Measurements from ENCODE around the gene PUSL1. TPM values are rescaled to one million over a fixed set of nuclear protein-coding genes. Genes with fewer than 3 reads are reported as not detected.

Gene PUSL1
- total RNA-seq, 1 donor = 29.3 TPM

DNA sequence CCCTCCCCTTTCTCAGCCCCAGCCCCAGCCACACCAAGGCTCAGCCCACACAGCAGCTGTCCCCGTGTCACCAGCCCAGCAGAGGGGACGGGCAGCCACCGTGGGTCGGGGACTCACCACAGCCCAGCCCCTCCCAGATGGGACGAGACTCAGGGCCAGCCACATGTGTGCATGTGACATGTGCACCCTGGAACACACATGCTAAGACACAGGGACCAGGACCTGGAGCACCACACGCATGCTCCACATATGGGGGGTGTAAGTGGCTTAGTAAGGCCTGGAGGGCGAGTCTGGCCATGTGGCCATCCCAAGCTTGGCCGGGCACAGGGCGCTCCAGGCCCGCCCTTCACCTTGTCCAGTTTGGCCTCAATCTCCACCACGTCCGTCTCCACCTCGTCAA lies 4.7 kb upstream of the PUSL1 start:
- Histone ChIP-seq H3K9me3 (ENCODE audit: low read depth, low read length) (no peaks in the 10 kb centered on the region), H3K4me3 (ENCODE audit: insufficient read depth, low read length) (no peak overlapping the region), H2AFZ (ENCODE audit: low read length) (no peak overlapping the region), H3K27ac (ENCODE audit: low read depth, low read length) (no peak overlapping the region), H4K20me1 (ENCODE audit: insufficient read depth, low read length) (peaks cover 61% of the 10 kb centered on the region), H3K4me2 (ENCODE audit: insufficient read depth, low read length) (no peak overlapping the region), H3K36me3 (ENCODE audit: insufficient read depth, low read length) (peaks cover 3% of the 10 kb centered on the region), H3K79me2 (ENCODE audit: insufficient read depth, low read length) (peaks cover 44% of the 10 kb centered on the region), H3K4me1 (ENCODE audit: insufficient read depth, low read length) (peaks cover 29% of the 10 kb centered on the region), H3K27me3 (ENCODE audit: insufficient read depth, low read length) (no peaks in the 10 kb centered on the region)
- TF ChIP-seq, protein P1, sequence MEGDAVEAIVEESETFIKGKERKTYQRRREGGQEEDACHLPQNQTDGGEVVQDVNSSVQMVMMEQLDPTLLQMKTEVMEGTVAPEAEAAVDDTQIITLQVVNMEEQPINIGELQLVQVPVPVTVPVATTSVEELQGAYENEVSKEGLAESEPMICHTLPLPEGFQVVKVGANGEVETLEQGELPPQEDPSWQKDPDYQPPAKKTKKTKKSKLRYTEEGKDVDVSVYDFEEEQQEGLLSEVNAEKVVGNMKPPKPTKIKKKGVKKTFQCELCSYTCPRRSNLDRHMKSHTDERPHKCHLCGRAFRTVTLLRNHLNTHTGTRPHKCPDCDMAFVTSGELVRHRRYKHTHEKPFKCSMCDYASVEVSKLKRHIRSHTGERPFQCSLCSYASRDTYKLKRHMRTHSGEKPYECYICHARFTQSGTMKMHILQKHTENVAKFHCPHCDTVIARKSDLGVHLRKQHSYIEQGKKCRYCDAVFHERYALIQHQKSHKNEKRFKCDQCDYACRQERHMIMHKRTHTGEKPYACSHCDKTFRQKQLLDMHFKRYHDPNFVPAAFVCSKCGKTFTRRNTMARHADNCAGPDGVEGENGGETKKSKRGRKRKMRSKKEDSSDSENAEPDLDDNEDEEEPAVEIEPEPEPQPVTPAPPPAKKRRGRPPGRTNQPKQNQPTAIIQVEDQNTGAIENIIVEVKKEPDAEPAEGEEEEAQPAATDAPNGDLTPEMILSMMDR (IDR thresholded peaks at IDR 0.05; ENCODE audit: extremely low read depth, low read depth, low read length) = no peak
- no peak for DNase-seq (ENCODE audit: insufficient read length, low spot score, missing footprints)

DNA sequence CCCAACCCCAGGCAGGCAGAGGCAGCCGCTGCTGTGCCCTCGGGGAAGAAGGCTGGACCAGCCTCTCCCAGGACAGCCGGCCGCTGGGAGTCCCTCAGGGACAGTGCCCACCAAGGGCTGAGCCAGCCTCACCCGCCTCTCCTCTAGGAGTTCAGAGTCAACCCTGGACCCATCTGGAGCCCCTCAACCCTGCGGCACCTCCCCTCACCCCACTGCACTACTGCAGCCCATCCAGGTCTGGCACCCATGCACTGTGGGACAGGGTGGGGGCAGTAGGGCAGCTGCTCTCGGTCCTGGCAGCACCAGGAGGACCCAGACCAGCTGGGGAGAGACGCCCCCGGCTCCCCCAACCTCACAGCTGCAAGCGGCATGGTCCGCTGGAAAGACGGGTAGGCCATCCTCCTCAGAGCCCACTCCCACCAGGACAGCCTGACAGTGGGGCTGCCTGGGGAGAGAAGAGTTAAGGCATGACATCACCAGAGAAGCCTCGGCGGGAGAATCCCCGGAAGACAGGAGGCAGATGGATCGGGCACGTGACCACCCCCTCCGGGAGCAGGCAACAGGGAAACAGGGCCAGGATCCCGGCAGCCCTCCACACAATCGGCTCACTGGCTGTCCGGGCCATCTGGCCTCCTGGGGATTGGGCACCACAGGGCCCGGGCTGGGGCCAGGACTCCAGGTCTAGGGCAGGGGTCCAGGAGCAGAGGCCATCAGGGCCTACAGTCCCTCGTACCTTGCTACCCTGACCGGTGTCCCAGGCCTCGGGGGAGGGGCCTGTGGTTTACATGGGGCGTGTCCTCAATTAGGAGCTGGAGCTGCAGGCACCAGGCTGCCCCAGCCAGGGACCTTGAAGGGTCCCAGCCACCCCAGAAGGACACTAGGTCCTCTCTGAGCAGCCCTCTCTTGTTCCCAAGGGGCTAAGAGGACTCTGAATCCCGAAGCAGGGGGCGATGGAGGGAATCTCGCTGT lies 3.8 kb upstream of the PUSL1 start:
- H3K27ac ChIP-seq (ENCODE audit: low read depth, low read length) = peak overlapping the region; percentile 60
- peak overlapping the region; percentile 86 for H3K4me3 ChIP-seq (ENCODE audit: insufficient read depth, low read length)
- peaks cover 34% of the 10 kb centered on the region for H3K4me1 ChIP-seq (ENCODE audit: insufficient read depth, low read length)
- no peaks in the 10 kb centered on the region for H3K9me3 ChIP-seq (ENCODE audit: low read depth, low read length)
- H3K79me2 ChIP-seq (ENCODE audit: insufficient read depth, low read length) = peaks cover 53% of the 10 kb centered on the region
- H3K4me2 ChIP-seq (ENCODE audit: insufficient read depth, low read length) = peak overlapping the region; percentile 89
- peaks cover 57% of the 10 kb centered on the region for H4K20me1 ChIP-seq (ENCODE audit: insufficient read depth, low read length)
- peak; percentile 98 for DNase-seq (ENCODE audit: insufficient read length, low spot score, missing footprints)
- no peak overlapping the region for H2AFZ ChIP-seq (ENCODE audit: low read length)
- peaks cover 3% of the 10 kb centered on the region for H3K36me3 ChIP-seq (ENCODE audit: insufficient read depth, low read length)
- TF ChIP-seq, protein P1 (IDR thresholded peaks at IDR 0.05; ENCODE audit: extremely low read depth, low read depth, low read length) = no peak
- no peaks in the 10 kb centered on the region for H3K27me3 ChIP-seq (ENCODE audit: insufficient read depth, low read length)

- no peaks in the 10 kb centered on the region for H3K27me3 ChIP-seq (ENCODE audit: insufficient read depth, low read length)
- H3K36me3 ChIP-seq (ENCODE audit: insufficient read depth, low read length) = peaks cover 8% of the 10 kb centered on the region
- H4K20me1 ChIP-seq (ENCODE audit: insufficient read depth, low read length) = peaks cover 57% of the 10 kb centered on the region
- peak; percentile 98 for DNase-seq (ENCODE audit: insufficient read length, low spot score, missing footprints)
- no peaks in the 10 kb centered on the region for H3K9me3 ChIP-seq (ENCODE audit: low read depth, low read length)
- peaks cover 34% of the 10 kb centered on the region for H3K4me1 ChIP-seq (ENCODE audit: insufficient read depth, low read length)
- peak overlapping the region; percentile 60 for H3K27ac ChIP-seq (ENCODE audit: low read depth, low read length)
- peaks cover 61% of the 10 kb centered on the region for H3K79me2 ChIP-seq (ENCODE audit: insufficient read depth, low read length)
- TF ChIP-seq, protein P1 (IDR thresholded peaks at IDR 0.05; ENCODE audit: extremely low read depth, low read depth, low read length) = no peak
- peak overlapping the region; percentile 86 for H3K4me3 ChIP-seq (ENCODE audit: insufficient read depth, low read length)
- peak overlapping the region; percentile 89 for H3K4me2 ChIP-seq (ENCODE audit: insufficient read depth, low read length)
- no peak overlapping the region for H2AFZ ChIP-seq (ENCODE audit: low read length)
Observed at GRCh38 chr1:1305300-1306069, 2.9 kb upstream of the PUSL1 start.
